Measurements from ENCODE around the gene MXRA7.
"Not testable (repeated sequence)": the region's sequence is repeated elsewhere in the genome, so short reads cannot be mapped to it uniquely, and the experiment has no call there.

MXRA7 gene

DNA sequence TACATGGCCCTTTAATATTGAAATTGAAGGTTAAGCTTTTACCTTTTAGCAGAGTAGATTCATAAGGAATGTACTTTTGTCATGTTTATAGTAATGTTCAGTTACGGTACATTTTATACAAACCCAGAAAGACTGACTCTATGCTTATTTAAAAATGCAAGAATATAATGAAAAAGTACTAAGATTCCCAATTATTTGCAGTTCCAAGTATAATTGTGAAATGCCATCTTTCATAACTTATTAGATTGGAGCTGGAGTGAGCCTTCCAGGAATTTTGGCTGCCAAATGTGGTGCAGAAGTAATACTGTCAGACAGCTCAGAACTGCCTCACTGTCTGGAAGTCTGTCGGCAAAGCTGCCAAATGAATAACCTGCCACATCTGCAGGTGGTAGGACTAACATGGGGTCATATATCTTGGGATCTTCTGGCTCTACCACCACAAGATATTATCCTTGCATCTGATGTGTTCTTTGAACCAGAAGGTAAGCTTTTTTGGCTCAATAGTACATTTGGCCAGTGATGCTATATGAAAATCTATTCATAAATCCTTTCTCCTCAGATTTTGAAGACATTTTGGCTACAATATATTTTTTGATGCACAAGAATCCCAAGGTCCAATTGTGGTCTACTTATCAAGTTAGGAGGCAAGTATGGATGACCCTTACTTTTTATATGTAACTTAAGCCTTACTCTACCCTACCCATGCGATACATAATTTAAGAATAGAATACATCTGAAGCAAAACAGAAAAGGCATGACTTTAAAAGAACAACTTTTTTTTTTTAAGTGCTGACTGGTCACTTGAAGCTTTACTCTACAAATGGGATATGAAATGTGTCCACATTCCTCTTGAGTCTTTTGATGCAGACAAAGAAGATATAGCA, 22.2 kb upstream of the MXRA7 start:
- DNase-seq = no peak
- Mint-ChIP-seq H3K9me3 (no peaks in the 10 kb centered on the region), H3K27me3 (ENCODE audit: low read depth, poor library complexity) (peaks cover 3% of the 10 kb centered on the region), H3K36me3 (ENCODE audit: low read depth) (peaks cover 59% of the 10 kb centered on the region), H3K4me3 (peak overlapping the region; percentile 99), H3K4me1 (peaks cover 41% of the 10 kb centered on the region), H3K27ac (peak overlapping the region; percentile 87)
- no peak for TF ChIP-seq CTCF (IDR thresholded peaks at IDR 0.05)

DNA sequence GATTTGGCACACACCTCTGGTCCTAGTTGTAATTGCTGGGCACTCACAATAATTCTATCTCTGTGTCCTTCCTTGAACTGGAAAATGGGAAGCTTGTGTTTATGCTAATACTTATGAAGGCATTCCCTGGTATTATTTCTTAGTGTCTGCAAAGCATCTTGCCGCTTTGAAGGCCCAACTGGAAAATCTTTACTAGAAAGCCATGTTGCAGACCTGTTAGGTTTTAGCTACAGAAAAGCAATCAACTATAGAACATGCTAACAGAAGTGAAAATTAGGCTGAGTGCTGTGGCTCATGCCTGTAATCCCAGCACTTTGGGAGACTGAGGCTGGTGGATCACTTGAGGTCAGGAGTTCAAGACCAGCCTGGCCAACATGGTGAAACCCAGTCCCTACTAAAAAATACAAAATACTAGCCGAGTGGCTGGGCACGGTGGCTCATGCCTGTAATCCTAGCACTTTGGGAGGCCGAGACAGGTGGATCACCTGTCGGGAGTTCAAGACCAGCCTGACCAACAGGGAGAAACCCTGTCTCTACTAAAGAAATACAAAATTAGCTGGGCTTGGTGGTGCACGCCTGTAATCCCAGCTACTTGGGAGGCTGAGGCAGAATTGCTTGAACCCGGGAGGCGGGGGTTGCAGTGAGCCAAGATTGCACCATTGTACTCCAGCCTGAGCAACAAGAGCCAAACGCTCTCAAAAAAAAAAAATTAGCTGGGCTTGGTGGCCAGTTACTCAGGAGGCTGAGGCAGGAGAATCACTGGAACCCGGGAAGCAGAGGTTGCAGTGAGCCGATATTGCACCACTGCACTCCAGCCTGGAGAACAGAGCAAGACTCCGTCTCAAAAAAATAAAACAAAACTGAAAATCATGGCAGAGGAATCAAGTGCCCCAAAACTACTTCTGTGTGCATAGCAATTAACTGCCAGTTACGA, 21.3 kb upstream of the MXRA7 start:
- H3K9me3 Mint-ChIP-seq; H3K27ac Mint-ChIP-seq; DNase-seq; H3K27me3 Mint-ChIP-seq (ENCODE audit: low read depth, poor library complexity); H3K4me3 Mint-ChIP-seq: not testable (repeated sequence)
- H3K36me3 Mint-ChIP-seq (ENCODE audit: low read depth) = peaks cover 59% of the 10 kb centered on the region
- peaks cover 49% of the 10 kb centered on the region for H3K4me1 Mint-ChIP-seq

DNA sequence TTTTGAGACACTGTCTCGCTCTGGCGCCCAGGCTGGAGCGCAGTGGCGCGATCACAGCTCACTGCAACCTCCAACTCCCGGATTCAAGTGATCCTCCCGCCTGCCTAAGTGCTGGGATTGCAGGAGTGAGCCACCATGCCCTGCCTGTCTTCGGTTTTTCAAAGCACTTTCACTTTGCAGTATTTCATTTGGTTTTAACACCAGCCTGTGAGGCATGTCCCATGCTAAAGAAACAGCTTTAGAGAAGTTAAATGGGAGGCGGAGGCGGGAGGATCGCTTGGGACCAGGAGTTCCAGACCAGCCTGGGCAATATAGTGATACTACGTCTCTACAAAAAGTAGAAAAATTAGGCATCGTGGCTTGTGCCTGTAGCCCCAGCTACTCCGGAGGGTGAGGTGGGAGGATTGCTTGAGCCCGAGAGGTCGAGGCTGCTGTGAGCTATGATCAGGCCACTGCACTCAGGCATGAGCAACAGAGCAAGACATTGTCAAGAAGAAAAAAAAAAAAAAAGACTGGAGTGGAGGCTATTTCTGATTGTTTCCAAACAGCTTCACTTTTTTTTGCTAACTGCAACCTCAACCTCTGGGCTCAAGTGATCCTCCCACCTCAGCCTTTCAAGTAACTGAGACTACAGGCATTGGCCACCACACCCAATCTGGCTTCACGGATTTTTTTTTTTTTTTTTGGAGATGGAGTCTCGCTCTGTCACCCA, 17.1 kb upstream of the MXRA7 start:
- no peaks in the 10 kb centered on the region for H3K27me3 Mint-ChIP-seq (ENCODE audit: low read depth, poor library complexity)
- peak; percentile 32 for DNase-seq
- peaks cover 28% of the 10 kb centered on the region for H3K4me1 Mint-ChIP-seq
- H3K4me3 Mint-ChIP-seq = peak overlapping the region; percentile 89
- TF ChIP-seq CTCF (IDR thresholded peaks at IDR 0.05) = no peak
- no peaks in the 10 kb centered on the region for H3K9me3 Mint-ChIP-seq
- peak overlapping the region; percentile 97 for H3K27ac Mint-ChIP-seq
- H3K36me3 Mint-ChIP-seq (ENCODE audit: low read depth) = peaks cover 42% of the 10 kb centered on the region

DNA sequence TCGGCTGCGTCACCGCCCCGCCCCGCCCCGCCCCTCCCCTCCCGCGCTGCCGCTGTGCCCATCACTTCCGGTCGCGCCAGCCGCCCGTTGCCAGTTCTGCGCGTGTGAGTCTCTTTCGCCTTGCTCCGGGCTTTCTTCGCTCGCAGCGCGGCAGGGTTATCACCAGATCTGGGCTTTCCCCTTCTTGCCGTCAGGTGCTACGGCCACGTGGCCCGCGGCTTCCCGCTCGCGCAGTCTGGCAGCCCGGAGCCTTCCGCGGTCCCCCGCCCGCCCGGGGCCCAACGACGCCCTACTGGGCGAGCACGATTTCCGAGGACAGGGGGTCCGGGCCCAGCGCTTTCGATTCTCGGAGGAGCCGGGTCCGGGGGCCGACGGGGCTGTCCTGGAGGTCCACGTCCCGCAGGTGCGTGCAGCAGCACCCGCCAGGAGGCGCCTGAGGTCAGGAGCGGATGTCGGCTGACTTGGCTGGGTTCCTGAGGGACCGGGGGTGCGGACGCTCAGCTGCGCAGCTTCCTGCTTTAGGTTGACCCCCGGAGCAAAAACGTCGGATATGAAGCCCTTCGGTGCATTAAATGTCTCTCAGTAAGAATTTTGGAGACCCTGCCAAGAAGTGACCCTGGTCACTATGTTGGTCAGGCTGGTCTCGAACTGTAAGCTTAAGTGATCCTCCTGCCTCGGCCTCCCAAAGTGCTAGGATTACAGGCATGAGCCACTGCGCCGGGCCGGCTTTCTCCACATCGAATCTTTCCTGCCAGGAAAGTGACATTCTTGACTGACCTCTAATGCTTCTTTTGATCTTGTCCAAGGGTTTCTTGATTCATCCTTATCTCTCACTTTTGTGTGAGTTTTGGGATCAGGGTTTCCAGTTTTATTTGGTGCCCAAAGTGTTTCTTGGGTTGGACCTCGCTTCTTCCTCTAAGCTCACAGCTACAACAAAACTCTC, 16.3 kb upstream of the MXRA7 start, which contains the start of gene METTL23:
TSS of gene METTL23 (plus strand) at position 64 of the 943 bp plus-strand sequence. CDS start 2,872 bp downstream, outside the sequence.
- Mint-ChIP-seq H3K4me3 (peak within 1 kb of the TSS; percentile 90), H3K27me3 (ENCODE audit: low read depth, poor library complexity) (no peaks in the 10 kb centered on the region), H3K9me3 (no peaks in the 10 kb centered on the region), H3K4me1 (peaks cover 27% of the 10 kb centered on the region), H3K27ac (peak within 1 kb of the TSS; percentile 97), H3K36me3 (ENCODE audit: low read depth) (peaks cover 41% of the 10 kb centered on the region)
- TF ChIP-seq CTCF (IDR thresholded peaks at IDR 0.05) = peak; percentile 53
- peak; percentile 78 for DNase-seq

DNA sequence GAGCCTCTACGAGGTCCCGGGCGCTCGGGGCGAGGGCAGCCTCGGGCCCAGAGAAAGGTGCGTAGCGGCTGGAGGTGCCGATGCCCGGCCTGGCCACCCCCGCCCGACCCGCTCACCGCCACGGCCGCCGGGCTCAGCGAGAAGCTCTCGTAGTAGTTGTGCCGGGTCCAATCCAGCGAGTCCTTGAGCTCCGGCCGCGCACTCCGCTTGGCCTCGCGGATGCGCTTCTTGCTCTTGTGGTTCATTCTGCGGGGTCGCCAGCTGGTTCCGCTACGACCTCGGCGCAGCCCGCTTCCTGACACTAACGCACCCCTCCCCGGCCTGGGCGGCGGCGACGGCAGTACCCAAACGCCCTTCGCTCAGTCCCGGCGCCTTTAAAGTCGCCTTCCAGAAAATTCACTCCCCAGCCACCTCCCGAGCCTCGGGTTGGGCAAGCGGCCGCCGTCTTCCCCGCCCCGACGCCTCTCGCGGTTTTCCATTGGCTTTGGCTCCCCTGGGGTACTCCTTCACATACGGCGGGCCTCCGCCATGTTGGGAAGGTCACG, 15.5 kb upstream of the MXRA7 start, which contains the start of gene JMJD6:
TSS of gene JMJD6 (minus strand) at position 376 of the 545 bp plus-strand sequence. CDS start at position 245, 131 bp downstream.
- Mint-ChIP-seq H3K36me3 (ENCODE audit: low read depth) (peaks cover 42% of the 10 kb centered on the region), H3K27me3 (ENCODE audit: low read depth, poor library complexity) (no peaks in the 10 kb centered on the region), H3K4me3 (peak within 1 kb of the TSS; percentile 90), H3K27ac (peak within 1 kb of the TSS; percentile 97), H3K4me1 (peaks cover 27% of the 10 kb centered on the region), H3K9me3 (no peaks in the 10 kb centered on the region)
- no peak for TF ChIP-seq CTCF (IDR thresholded peaks at IDR 0.05)
- DNase-seq = peak; percentile 90

Measured in nephron progenitor cell (in vitro differentiated cells).